ENCODE measurements around the gene NAA20. TPM values are rescaled to one million over a fixed set of nuclear protein-coding genes. Genes with fewer than 3 reads are reported as not detected.

The NAA20 gene
- total RNA-seq, 1 donor from 2014 or later, result 53.6 TPM

- DNase-seq (ENCODE audit: low read depth), result no peak
- no peak for TF ChIP-seq CTCF (IDR thresholded peaks at IDR 0.05; ENCODE audit: insufficient read depth, low read length, poor library complexity, severe bottlenecking)
- Histone ChIP-seq H3K4me3 (ENCODE audit: low read depth, low read length) (no peak overlapping the region), H3K36me3 (ENCODE audit: control insufficient read depth, insufficient read depth, low read length) (no peaks in the 10 kb centered on the region), H3K27me3 (ENCODE audit: control insufficient read depth, insufficient read depth, low read length) (peaks cover 2% of the 10 kb centered on the region)
Observed at GRCh38 chr20:20076297-20077065, 59.3 kb downstream of the NAA20 start.

GRCh38 chr20:20078041-20078440 is 60.9 kb downstream of the NAA20 start:
- no peak for TF ChIP-seq CTCF (IDR thresholded peaks at IDR 0.05; ENCODE audit: insufficient read depth, low read length, poor library complexity, severe bottlenecking)
- H3K36me3 ChIP-seq (ENCODE audit: control insufficient read depth, insufficient read depth, low read length), result no peaks in the 10 kb centered on the region
- H3K27me3 ChIP-seq (ENCODE audit: control insufficient read depth, insufficient read depth, low read length), result peaks cover 2% of the 10 kb centered on the region
- no peak for DNase-seq (ENCODE audit: low read depth)
- H3K4me3 ChIP-seq (ENCODE audit: low read depth, low read length), result no peak overlapping the region

- Histone ChIP-seq H3K27me3 (ENCODE audit: control insufficient read depth, insufficient read depth, low read length) (peaks cover 2% of the 10 kb centered on the region), H3K36me3 (ENCODE audit: control insufficient read depth, insufficient read depth, low read length) (no peaks in the 10 kb centered on the region), H3K4me3 (ENCODE audit: low read depth, low read length) (no peak overlapping the region)
- TF ChIP-seq CTCF (IDR thresholded peaks at IDR 0.05; ENCODE audit: insufficient read depth, low read length, poor library complexity, severe bottlenecking), result no peak
- no peak for DNase-seq (ENCODE audit: low read depth)
Observed at GRCh38 chr20:20079102-20079784, 62.1 kb downstream of the NAA20 start.

Other genes starting within 250 kb of the NAA20 start
- gene CRNKL1, start 35.1 kb downstream of the NAA20 start, total RNA-seq, result 18.3 and 22.4 TPM in 2 replicates
- gene CFAP61, start 35.2 kb downstream of the NAA20 start, total RNA-seq, result 0.14 TPM in 1 of 2 replicates, not detected in the other